ENCODE data around the gene CDK15.

GRCh38 chr2:201900362-201900761, 94.0 kb downstream of the CDK15 start:
- TF ChIP-seq CTCF (IDR thresholded peaks at IDR 0.05; ENCODE audit: insufficient read depth, low read length, poor library complexity, severe bottlenecking) (no peak), EZH2phosphoT487 (conservative IDR thresholded peaks at IDR 0.05; ENCODE audit: low read length) (no peak)

All from SU-DHL-6 (cell line).